Activated T-cell treated with anti-CD3 and anti-CD28 coated beads for 24 hours (primary cell): ENCODE data around the gene ZFAND2A.

Experiments used
- DNase-seq: peaks from one replicate; pipeline ENCODE4 v3.0.0-alpha.2; 2020; ENCODE audit warnings: low read depth

The ZFAND2A gene

DNA sequence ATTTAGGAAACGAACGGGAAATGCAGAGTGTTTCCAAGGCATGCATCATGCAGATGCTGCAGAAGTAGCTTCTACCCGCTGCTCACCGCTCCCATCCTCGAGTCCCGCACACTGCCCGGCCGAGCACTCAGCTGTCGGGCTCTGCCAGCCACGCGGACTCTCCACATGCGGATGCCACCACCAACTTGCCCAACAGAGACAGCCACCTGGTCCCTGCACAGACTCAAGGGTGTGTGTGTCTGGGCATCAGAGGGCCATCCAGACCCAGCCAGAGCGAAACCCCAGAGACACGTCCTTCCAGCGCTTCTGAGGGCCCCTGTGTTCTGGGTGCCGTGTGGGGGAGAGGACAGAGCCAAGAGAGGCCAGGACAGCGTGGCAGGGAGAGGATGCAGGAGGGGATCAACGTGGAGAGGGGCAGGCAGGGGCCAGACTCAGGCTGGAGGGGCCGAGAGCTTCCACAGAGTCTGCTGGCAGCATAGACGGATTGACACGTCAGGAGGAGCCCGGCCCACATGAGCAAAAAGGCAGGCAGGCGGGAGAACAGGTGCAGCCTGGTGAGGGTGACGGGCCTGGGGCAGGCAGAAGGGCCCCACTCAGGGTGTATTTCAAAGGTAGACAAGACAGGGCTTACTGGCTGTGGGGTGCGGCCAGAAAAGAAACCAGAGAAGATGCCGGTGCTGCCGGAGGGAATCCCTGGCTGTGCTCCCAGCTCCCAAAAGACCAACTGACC lies 53.8 kb downstream of the ZFAND2A start:
- no peak for DNase-seq

- no peak for DNase-seq
Measured at GRCh38 chr7:1105189-1105588, 54.8 kb downstream of the ZFAND2A start.

GRCh38 chr7:1104516-1105179 lies 55.3 kb downstream of the ZFAND2A start:
- no peak for DNase-seq

DNA sequence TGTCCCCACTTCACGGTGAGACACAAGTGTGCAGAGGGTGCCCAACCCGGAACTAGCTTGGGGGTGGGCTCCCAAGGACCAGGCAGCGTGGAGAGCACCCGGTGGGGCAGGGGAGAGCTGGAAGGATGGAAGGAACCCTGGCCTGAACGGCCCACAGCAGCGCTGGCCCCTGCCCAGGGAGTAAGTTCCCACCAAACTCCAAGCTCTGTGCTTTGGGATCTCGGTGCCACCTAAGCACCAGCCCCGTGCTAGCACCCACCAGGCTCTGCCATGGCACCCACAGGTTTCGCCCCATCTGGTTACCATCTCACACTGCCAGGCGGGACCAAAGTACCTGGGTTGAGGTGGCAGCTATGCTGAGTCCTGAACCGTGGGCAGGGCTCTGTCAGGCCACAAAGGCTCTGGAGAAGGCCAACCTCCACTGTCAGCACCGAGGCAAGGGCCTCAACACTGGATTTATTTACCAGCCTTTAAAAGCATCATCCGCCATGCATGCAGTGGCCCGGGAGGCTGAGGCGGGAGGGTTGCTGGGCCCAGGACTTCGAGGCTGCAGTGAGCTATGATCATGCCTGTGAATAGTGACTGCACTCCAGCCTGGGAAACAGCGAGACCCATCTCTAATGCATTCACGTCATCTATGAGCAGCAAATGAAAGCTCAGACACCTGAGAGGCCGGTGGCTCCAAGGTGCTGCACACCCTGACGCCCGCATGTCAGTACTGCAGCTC lies 56.0 kb downstream of the ZFAND2A start:
- no peak for DNase-seq

DNA sequence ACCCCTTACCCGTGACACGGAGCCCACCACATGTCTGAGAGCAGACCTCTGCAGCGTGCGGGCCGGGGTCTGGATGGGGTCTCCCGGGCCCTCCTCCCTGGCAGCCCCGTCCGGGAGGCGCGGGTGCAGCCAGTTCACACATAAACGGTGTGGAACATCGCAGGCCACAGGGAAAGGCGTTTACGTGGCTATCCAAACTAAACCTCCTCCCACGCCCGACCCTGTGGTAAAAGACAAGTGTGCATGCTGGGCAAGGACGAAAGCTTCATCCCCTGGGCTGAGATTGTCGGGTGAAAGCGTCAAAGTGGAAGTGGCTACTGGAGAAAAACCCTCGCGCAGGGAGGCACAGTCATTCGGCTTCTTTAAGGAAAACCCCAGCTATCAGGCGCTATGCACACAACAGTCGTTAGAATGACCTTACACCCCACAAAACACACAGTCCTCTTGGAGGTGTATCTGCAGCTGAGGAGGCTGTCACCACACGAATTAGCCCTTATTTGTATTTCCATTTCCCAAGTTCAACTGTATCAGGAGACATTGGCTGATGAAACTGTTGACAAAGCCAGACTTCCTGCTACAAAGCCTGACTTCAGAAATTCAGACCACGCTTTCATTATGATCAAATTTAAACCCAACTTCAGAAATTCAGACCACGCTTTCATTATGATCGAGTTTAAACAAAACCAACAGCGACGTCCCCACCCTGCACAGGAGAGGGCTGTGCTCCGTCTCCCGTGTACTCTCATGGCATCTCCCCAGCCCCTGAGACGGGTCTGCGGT lies 56.8 kb downstream of the ZFAND2A start:
- no peak for DNase-seq
